K562 (cell line): ENCODE results near the gene DHRS12.

Source experiments
- CEBPB ChIP-seq: fragments of 450-650 bp; IDR thresholded peaks from 2 replicates; pipeline ENCODE4 v1.6.1; 2016; ENCODE audit warnings: missing genetic modification characterization, missing compliant biosample characterization
- JUND ChIP-seq, 2 experiments: IDR thresholded peaks; 2 replicates in 1 of 2; 3 replicates in 1 of 2; pipeline ENCODE4 v1.6.1; 2011; ENCODE audit warnings: borderline replicate concordance in 2 of 2, low read depth in 2 of 2, low read length in 2 of 2, improper control_type of control experiment in 1 of 2, missing biosample characterization in 1 of 2, missing genetic modification characterization in 1 of 2, missing genetic modification reagents in 1 of 2
- NR3C1 ChIP-seq: sonication (generic); formaldehyde crosslinking; IDR thresholded peaks from 2 replicates; pipeline ENCODE4 v1.8.1; 2022; ENCODE audit warnings: missing genetic modification reagents
- POLR2A ChIP-seq: fragments of 450-650 bp; conservative IDR thresholded peaks from 2 replicates; pipeline ENCODE4 v1.6.1; 2016
- SAFB2 ChIP-seq: fragments of 200-400 bp; formaldehyde crosslinking; IDR thresholded peaks from 2 replicates; pipeline ENCODE4 v1.6.1; 2018; ENCODE audit warnings: borderline replicate concordance, low read length, low read depth, moderate library complexity; ENCODE audit not compliant: severe bottlenecking
- TAF1 ChIP-seq: IDR thresholded peaks from 2 replicates; pipeline ENCODE4 v1.6.1; 2011; ENCODE audit warnings: mild to moderate bottlenecking, low read length, moderate library complexity; ENCODE audit not compliant: insufficient read depth, control insufficient read depth, severe bottlenecking; ENCODE audit errors: extremely low read depth
- TBP ChIP-seq: optimal IDR thresholded peaks from 2 replicates; pipeline ENCODE3; 2011; ENCODE audit warnings: low read depth, low read length, improper control_type of control experiment
- YY1 ChIP-seq, 3 experiments: IDR thresholded peaks; 2 replicates each; pipeline ENCODE4 v1.6.1; 2011; ENCODE audit warnings: low read length in 2 of 3, mild to moderate bottlenecking in 2 of 3, moderate library complexity in 2 of 3, borderline replicate concordance in 1 of 3, control low read depth in 1 of 3, low read depth in 1 of 3; ENCODE audit not compliant: insufficient read depth in 3 of 3, insufficient replicate concordance in 2 of 3, control insufficient read depth in 1 of 3, insufficient read length in 1 of 3; ENCODE audit errors: extremely low read depth in 1 of 3
- TF ChIP-seq, protein P1 (sequence below): sonication (generic); formaldehyde crosslinking; IDR thresholded peaks from 2 replicates; pipeline ENCODE4 v1.9.0; 2022; ENCODE audit warnings: mild to moderate bottlenecking, missing genetic modification reagents
- TF ChIP-seq, protein P2 (sequence below), 3 experiments: IDR thresholded peaks in 2 of 3; conservative IDR thresholded peaks in 1 of 3; 2 replicates each; pipeline ENCODE4 v1.5.1; 2011 to 2012; ENCODE audit warnings: low read length in 3 of 3, mild to moderate bottlenecking in 3 of 3, control low read depth in 2 of 3, improper control_type of control experiment in 1 of 3, inconsistent platforms in 1 of 3, low read depth in 1 of 3, mixed read lengths in 1 of 3, moderate library complexity in 1 of 3; ENCODE audit not compliant: insufficient read depth in 2 of 3
- TF ChIP-seq, protein P3 (sequence below): fragments of 250-450 bp; sonication (Bioruptor Pico); IDR thresholded peaks from 2 replicates; pipeline ENCODE4 v1.5.0; 2020; ENCODE audit warnings: mild to moderate bottlenecking

DNA sequence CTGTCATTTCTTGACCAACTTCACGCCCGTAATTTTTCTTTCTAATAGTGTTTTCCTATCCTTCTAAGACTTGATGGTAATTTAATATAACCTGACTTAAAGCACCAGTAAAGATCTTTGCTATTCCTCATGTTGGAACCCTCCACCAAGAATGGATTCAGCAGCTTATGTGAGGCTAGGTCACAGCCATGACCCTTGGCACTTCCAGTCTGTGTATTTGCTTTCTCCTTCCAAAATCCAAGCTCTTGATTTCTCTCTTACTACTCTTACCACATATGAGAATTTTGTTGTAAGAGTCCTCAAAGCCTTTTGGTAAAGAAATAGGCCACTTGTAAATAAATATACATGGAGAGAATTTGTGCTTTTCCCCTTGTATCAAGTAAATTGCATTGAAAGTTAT is 61.4 kb downstream of the DHRS12 start:
- TF ChIP-seq, protein P1, sequence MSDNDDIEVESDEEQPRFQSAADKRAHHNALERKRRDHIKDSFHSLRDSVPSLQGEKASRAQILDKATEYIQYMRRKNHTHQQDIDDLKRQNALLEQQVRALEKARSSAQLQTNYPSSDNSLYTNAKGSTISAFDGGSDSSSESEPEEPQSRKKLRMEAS (CRISPR knock-in tag) = no peak
- no peak for TF ChIP-seq SAFB2
- no peak for TF ChIP-seq JUND (IDR thresholded peaks at IDR 0.05; ENCODE audit: borderline replicate concordance, low read depth, low read length)
- no peak for TF ChIP-seq JUND (tag; IDR thresholded peaks at IDR 0.05; ENCODE audit: borderline replicate concordance, low read depth, low read length)
- no peak for TF ChIP-seq TBP
- TF ChIP-seq, protein P2, sequence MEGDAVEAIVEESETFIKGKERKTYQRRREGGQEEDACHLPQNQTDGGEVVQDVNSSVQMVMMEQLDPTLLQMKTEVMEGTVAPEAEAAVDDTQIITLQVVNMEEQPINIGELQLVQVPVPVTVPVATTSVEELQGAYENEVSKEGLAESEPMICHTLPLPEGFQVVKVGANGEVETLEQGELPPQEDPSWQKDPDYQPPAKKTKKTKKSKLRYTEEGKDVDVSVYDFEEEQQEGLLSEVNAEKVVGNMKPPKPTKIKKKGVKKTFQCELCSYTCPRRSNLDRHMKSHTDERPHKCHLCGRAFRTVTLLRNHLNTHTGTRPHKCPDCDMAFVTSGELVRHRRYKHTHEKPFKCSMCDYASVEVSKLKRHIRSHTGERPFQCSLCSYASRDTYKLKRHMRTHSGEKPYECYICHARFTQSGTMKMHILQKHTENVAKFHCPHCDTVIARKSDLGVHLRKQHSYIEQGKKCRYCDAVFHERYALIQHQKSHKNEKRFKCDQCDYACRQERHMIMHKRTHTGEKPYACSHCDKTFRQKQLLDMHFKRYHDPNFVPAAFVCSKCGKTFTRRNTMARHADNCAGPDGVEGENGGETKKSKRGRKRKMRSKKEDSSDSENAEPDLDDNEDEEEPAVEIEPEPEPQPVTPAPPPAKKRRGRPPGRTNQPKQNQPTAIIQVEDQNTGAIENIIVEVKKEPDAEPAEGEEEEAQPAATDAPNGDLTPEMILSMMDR (IDR thresholded peaks at IDR 0.05 in 2 of 3, conservative IDR thresholded peaks at IDR 0.05 in 1 of 3; ENCODE audit: insufficient read depth in 2 of 3, low read depth in 1 of 3, low read length in 3 of 3) = no peak
- no peak for TF ChIP-seq NR3C1
- no peak for TF ChIP-seq POLR2A
- no peak for TF ChIP-seq CEBPB (tag)
- TF ChIP-seq, protein P3, sequence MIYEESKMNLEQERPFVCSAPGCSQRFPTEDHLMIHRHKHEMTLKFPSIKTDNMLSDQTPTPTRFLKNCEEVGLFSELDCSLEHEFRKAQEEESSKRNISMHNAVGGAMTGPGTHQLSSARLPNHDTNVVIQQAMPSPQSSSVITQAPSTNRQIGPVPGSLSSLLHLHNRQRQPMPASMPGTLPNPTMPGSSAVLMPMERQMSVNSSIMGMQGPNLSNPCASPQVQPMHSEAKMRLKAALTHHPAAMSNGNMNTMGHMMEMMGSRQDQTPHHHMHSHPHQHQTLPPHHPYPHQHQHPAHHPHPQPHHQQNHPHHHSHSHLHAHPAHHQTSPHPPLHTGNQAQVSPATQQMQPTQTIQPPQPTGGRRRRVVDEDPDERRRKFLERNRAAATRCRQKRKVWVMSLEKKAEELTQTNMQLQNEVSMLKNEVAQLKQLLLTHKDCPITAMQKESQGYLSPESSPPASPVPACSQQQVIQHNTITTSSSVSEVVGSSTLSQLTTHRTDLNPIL (CRISPR knock-in tag) = no peak
- TF ChIP-seq TAF1 = no peak
- TF ChIP-seq YY1 (IDR thresholded peaks at IDR 0.05; ENCODE audit: borderline replicate concordance in 1 of 3, control insufficient read depth in 1 of 3, extremely low read depth in 1 of 3, insufficient read depth in 3 of 3, insufficient read length in 1 of 3, insufficient replicate concordance in 2 of 3, low read depth in 1 of 3, low read length in 2 of 3) = no peak
